ENCODE measurements around the gene MYH7B. TPM values are rescaled to one million over a fixed set of nuclear protein-coding genes. Genes with fewer than 3 reads are reported as not detected.

The MYH7B gene
- total RNA-seq, 1 donor from 2014 or later = 0.44 TPM

GRCh38 chr20:34927736-34928135, 27.9 kb upstream of the MYH7B start:
- Mint-ChIP-seq H3K4me3 (no peak overlapping the region), H3K4me1 (ENCODE audit: low read depth) (peaks cover 5% of the 10 kb centered on the region), H3K27me3 (ENCODE audit: insufficient read depth) (no peaks in the 10 kb centered on the region), H3K9me3 (no peaks in the 10 kb centered on the region), H3K27ac (no peak overlapping the region), H3K36me3 (ENCODE audit: low read depth) (peaks cover 49% of the 10 kb centered on the region)
- intact Hi-C loops (cut with micrococcal nuclease) = no loop called here
- DNase-seq (ENCODE audit: low spot score) = no peak

GRCh38 chr20:34928411-34928810, 27.3 kb upstream of the MYH7B start:
- no peak for DNase-seq (ENCODE audit: low spot score)
- H3K36me3 Mint-ChIP-seq (ENCODE audit: low read depth) = peaks cover 52% of the 10 kb centered on the region
- no peaks in the 10 kb centered on the region for H3K9me3 Mint-ChIP-seq
- no peaks in the 10 kb centered on the region for H3K27me3 Mint-ChIP-seq (ENCODE audit: insufficient read depth)
- no peak overlapping the region for H3K27ac Mint-ChIP-seq
- H3K4me3 Mint-ChIP-seq = no peak overlapping the region
- intact Hi-C loops (cut with micrococcal nuclease) = no loop called here
- peaks cover 5% of the 10 kb centered on the region for H3K4me1 Mint-ChIP-seq (ENCODE audit: low read depth)

- no peaks in the 10 kb centered on the region for H3K27me3 Mint-ChIP-seq (ENCODE audit: insufficient read depth)
- no peaks in the 10 kb centered on the region for H3K4me1 Mint-ChIP-seq (ENCODE audit: low read depth)
- H3K36me3 Mint-ChIP-seq (ENCODE audit: low read depth) = peaks cover 57% of the 10 kb centered on the region
- H3K9me3 Mint-ChIP-seq = no peaks in the 10 kb centered on the region
- H3K4me3 Mint-ChIP-seq = no peak overlapping the region
- no peak for DNase-seq (ENCODE audit: low spot score)
- intact Hi-C loops (cut with micrococcal nuclease) = no loop called here
- H3K27ac Mint-ChIP-seq = no peak overlapping the region
Observed at GRCh38 chr20:34931771-34932170, 23.9 kb upstream of the MYH7B start.

- peaks cover 40% of the 10 kb centered on the region for H3K36me3 Mint-ChIP-seq (ENCODE audit: low read depth)
- no peaks in the 10 kb centered on the region for H3K9me3 Mint-ChIP-seq
- DNase-seq (ENCODE audit: low spot score) = no peak
- H3K27me3 Mint-ChIP-seq (ENCODE audit: insufficient read depth) = no peaks in the 10 kb centered on the region
- intact Hi-C loops (cut with micrococcal nuclease) = no loop called here
- H3K4me3 Mint-ChIP-seq = no peak overlapping the region
- H3K4me1 Mint-ChIP-seq (ENCODE audit: low read depth) = no peaks in the 10 kb centered on the region
- H3K27ac Mint-ChIP-seq = no peak overlapping the region
Observed at GRCh38 chr20:34938466-34939163, 17.1 kb upstream of the MYH7B start.

GRCh38 chr20:34940081-34940481, 15.6 kb upstream of the MYH7B start:
- intact Hi-C loops (cut with micrococcal nuclease) = no loop called here
- DNase-seq (ENCODE audit: low spot score) = no peak
- no peak overlapping the region for H3K4me3 Mint-ChIP-seq
- H3K4me1 Mint-ChIP-seq (ENCODE audit: low read depth) = no peaks in the 10 kb centered on the region
- H3K36me3 Mint-ChIP-seq (ENCODE audit: low read depth) = peaks cover 38% of the 10 kb centered on the region
- no peak overlapping the region for H3K27ac Mint-ChIP-seq
- H3K9me3 Mint-ChIP-seq = no peaks in the 10 kb centered on the region
- H3K27me3 Mint-ChIP-seq (ENCODE audit: insufficient read depth) = no peaks in the 10 kb centered on the region

- no peak for DNase-seq (ENCODE audit: low spot score)
- Mint-ChIP-seq H3K36me3 (ENCODE audit: low read depth) (peaks cover 42% of the 10 kb centered on the region), H3K27me3 (ENCODE audit: insufficient read depth) (no peaks in the 10 kb centered on the region), H3K27ac (no peak overlapping the region), H3K4me1 (ENCODE audit: low read depth) (no peaks in the 10 kb centered on the region), H3K9me3 (no peaks in the 10 kb centered on the region), H3K4me3 (no peak overlapping the region)
- intact Hi-C loops (cut with micrococcal nuclease) = no loop called here
Observed at GRCh38 chr20:34941226-34941625, 14.4 kb upstream of the MYH7B start.

GRCh38 chr20:34942301-34942700, 13.4 kb upstream of the MYH7B start:
- no peaks in the 10 kb centered on the region for H3K9me3 Mint-ChIP-seq
- no peak overlapping the region for H3K27ac Mint-ChIP-seq
- no peak for DNase-seq (ENCODE audit: low spot score)
- H3K4me3 Mint-ChIP-seq = no peak overlapping the region
- H3K27me3 Mint-ChIP-seq (ENCODE audit: insufficient read depth) = no peaks in the 10 kb centered on the region
- intact Hi-C loops (cut with micrococcal nuclease) = no loop called here
- H3K4me1 Mint-ChIP-seq (ENCODE audit: low read depth) = no peaks in the 10 kb centered on the region
- H3K36me3 Mint-ChIP-seq (ENCODE audit: low read depth) = peaks cover 38% of the 10 kb centered on the region

GRCh38 chr20:34943808-34944567, 11.7 kb upstream of the MYH7B start:
- Mint-ChIP-seq H3K4me1 (ENCODE audit: low read depth) (no peaks in the 10 kb centered on the region), H3K27me3 (ENCODE audit: insufficient read depth) (no peaks in the 10 kb centered on the region), H3K9me3 (no peaks in the 10 kb centered on the region), H3K4me3 (no peak overlapping the region), H3K36me3 (ENCODE audit: low read depth) (peaks cover 30% of the 10 kb centered on the region), H3K27ac (no peak overlapping the region)
- DNase-seq (ENCODE audit: low spot score) = no peak
- intact Hi-C loops (cut with micrococcal nuclease) = no loop called here

- no peak overlapping the region for H3K27ac Mint-ChIP-seq
- H3K36me3 Mint-ChIP-seq (ENCODE audit: low read depth) = peaks cover 30% of the 10 kb centered on the region
- H3K4me3 Mint-ChIP-seq = no peak overlapping the region
- H3K27me3 Mint-ChIP-seq (ENCODE audit: insufficient read depth) = no peaks in the 10 kb centered on the region
- H3K4me1 Mint-ChIP-seq (ENCODE audit: low read depth) = no peaks in the 10 kb centered on the region
- DNase-seq (ENCODE audit: low spot score) = no peak
- H3K9me3 Mint-ChIP-seq = no peaks in the 10 kb centered on the region
- intact Hi-C loops (cut with micrococcal nuclease) = no loop called here
Observed at GRCh38 chr20:34945315-34946077, 10.2 kb upstream of the MYH7B start.

GRCh38 chr20:34946661-34947060, 9.0 kb upstream of the MYH7B start:
- DNase-seq (ENCODE audit: low spot score) = no peak
- H3K9me3 Mint-ChIP-seq = no peaks in the 10 kb centered on the region
- H3K4me3 Mint-ChIP-seq = no peak overlapping the region
- H3K4me1 Mint-ChIP-seq (ENCODE audit: low read depth) = no peaks in the 10 kb centered on the region
- H3K36me3 Mint-ChIP-seq (ENCODE audit: low read depth) = peaks cover 28% of the 10 kb centered on the region
- no peaks in the 10 kb centered on the region for H3K27me3 Mint-ChIP-seq (ENCODE audit: insufficient read depth)
- intact Hi-C loops (cut with micrococcal nuclease) = no loop called here
- H3K27ac Mint-ChIP-seq = no peak overlapping the region

- DNase-seq (ENCODE audit: low spot score) = no peak
- no peaks in the 10 kb centered on the region for H3K4me1 Mint-ChIP-seq (ENCODE audit: low read depth)
- no peak overlapping the region for H3K27ac Mint-ChIP-seq
- H3K9me3 Mint-ChIP-seq = no peaks in the 10 kb centered on the region
- no peaks in the 10 kb centered on the region for H3K27me3 Mint-ChIP-seq (ENCODE audit: insufficient read depth)
- intact Hi-C loops (cut with micrococcal nuclease) = no loop called here
- peaks cover 31% of the 10 kb centered on the region for H3K36me3 Mint-ChIP-seq (ENCODE audit: low read depth)
- no peak overlapping the region for H3K4me3 Mint-ChIP-seq
Observed at GRCh38 chr20:34947336-34947735, 8.3 kb upstream of the MYH7B start.

GRCh38 chr20:34948030-34948429, 7.6 kb upstream of the MYH7B start:
- H3K4me1 Mint-ChIP-seq (ENCODE audit: low read depth) = no peaks in the 10 kb centered on the region
- no peaks in the 10 kb centered on the region for H3K9me3 Mint-ChIP-seq
- intact Hi-C loops (cut with micrococcal nuclease) = no loop called here
- peaks cover 31% of the 10 kb centered on the region for H3K36me3 Mint-ChIP-seq (ENCODE audit: low read depth)
- no peak for DNase-seq (ENCODE audit: low spot score)
- no peak overlapping the region for H3K27ac Mint-ChIP-seq
- no peaks in the 10 kb centered on the region for H3K27me3 Mint-ChIP-seq (ENCODE audit: insufficient read depth)
- no peak overlapping the region for H3K4me3 Mint-ChIP-seq

GRCh38 chr20:34949120-34949519, 6.5 kb upstream of the MYH7B start:
- Mint-ChIP-seq H3K27ac (no peak overlapping the region), H3K4me3 (no peak overlapping the region), H3K9me3 (no peaks in the 10 kb centered on the region), H3K4me1 (ENCODE audit: low read depth) (no peaks in the 10 kb centered on the region), H3K36me3 (ENCODE audit: low read depth) (peaks cover 28% of the 10 kb centered on the region), H3K27me3 (ENCODE audit: insufficient read depth) (no peaks in the 10 kb centered on the region)
- intact Hi-C loops (cut with micrococcal nuclease) = no loop called here
- DNase-seq (ENCODE audit: low spot score) = no peak

Data from activated T-helper 1 cell treated with anti-CD3 and anti-CD28 coated beads, Interleukin-12 subunit alpha, Interleukin-12 subunit beta, Interleukin-2, Interleukin-4 antibody, amounts not matched to agents 30 ng/mL and 10 ng/mL and 1 ng/mL, durations not matched to agents 14 hours and 24 hours and 36 hours (primary cell).